HG02970 (cell line): ENCODE results near the gene C8G.

Experiments used
- ATAC-seq: cut with Tn5 transposase; IDR thresholded peaks from one replicate; pipeline ENCODE4 v1.9.1; 2021; ENCODE audit warnings: mild to moderate bottlenecking, moderate library complexity, moderate number of reproducible peaks; ENCODE audit not compliant: unreplicated experiment, low FRiP score

Gene C8G

GRCh38 chr9:136979769-136980587 is 34.9 kb downstream of the C8G start:
- ATAC-seq, result no peak

GRCh38 chr9:136980669-136981478 is 35.8 kb downstream of the C8G start:
- ATAC-seq, result no peak

GRCh38 chr9:136981588-136982231 is 36.7 kb downstream of the C8G start:
- no peak for ATAC-seq

GRCh38 chr9:136982232-136983051 is 37.4 kb downstream of the C8G start, which contains the start of gene LCNL1:
LCNL1 (plus strand) TSS chr9:136982993; CDS start chr9:136983587, 594 bp downstream.
- ATAC-seq, result no peak

- no peak for ATAC-seq
Measured at GRCh38 chr9:136983167-136983566, 38.1 kb downstream of the C8G start.

GRCh38 chr9:136983656-136984314 is 38.7 kb downstream of the C8G start:
- ATAC-seq, result no peak

GRCh38 chr9:136984464-136985026 is 39.5 kb downstream of the C8G start:
- no peak for ATAC-seq

GRCh38 chr9:136985027-136985602 is 40.1 kb downstream of the C8G start:
- no peak for ATAC-seq

GRCh38 chr9:136985853-136986252 is 40.8 kb downstream of the C8G start:
- no peak for ATAC-seq

GRCh38 chr9:136988872-136989271 is 43.8 kb downstream of the C8G start:
- no peak for ATAC-seq

GRCh38 chr9:136990242-136990911 is 45.3 kb downstream of the C8G start:
- no peak for ATAC-seq

- ATAC-seq, result peak; percentile 82
Measured at GRCh38 chr9:136991993-136992818, 47.2 kb downstream of the C8G start, which contains the start of gene PAXX. PAXX (plus strand) TSS chr9:136992422; CDS start chr9:136992444, 22 bp downstream.

GRCh38 chr9:136992819-136993369 is 47.9 kb downstream of the C8G start:
- no peak for ATAC-seq

GRCh38 chr9:136994180-136994887 is 49.3 kb downstream of the C8G start:
- ATAC-seq, result no peak

GRCh38 chr9:136994888-136995230 is 49.8 kb downstream of the C8G start:
- no peak for ATAC-seq

GRCh38 chr9:136995362-136995761 is 50.3 kb downstream of the C8G start:
- no peak for ATAC-seq
